ENCODE data around the gene AFF2.

Gene AFF2

DNA sequence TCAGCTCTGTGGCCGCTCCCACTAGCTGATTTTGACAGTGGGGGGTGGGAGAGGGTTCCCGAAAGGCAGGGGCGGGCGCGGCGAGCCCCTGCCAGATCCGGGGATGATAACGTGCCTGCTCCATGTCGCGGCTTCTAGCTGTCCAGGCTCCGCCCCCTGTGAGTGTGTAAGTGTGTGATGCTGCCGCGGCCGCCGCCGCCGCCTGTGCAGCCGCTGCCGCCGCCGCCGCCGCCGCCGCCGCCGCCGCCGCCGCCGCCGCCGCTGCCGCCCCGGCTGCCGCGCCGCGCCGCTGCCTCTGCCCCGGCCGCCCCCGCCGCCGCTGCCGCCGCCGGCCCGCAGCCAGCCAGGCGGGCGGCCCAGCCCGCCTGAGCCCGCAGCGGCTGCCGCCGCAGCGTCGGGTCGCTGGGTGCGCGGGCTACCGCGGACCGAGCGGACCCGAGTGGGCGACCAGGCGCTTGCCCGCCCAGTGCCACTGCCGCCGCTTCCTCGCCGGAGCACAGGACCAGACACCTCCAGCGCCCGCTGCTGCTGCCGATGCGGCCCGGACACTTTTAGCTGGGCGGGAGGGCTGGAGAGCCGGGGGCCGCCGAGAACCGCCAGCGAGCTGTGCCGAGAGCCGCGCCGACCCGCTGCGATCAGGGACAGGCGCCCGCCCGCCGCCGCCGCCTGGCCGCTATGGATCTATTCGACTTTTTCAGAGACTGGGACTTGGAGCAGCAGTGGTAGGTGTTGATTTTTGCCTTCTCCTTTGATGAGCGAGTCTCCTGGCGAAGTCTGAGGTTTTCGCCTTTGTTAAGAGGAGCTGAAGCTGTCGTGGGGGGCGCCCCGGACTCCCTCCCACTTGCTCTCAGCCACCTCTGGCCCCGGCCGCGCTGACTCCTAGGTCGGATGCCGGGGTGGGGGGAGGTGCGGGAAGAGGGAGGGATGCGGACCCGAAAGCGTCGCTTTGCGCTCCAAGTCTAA lies at the start of gene AFF2:
AFF2 (plus strand) TSS at position 195 of the 963 bp plus-strand sequence; CDS start at position 676, 481 bp downstream.
- peak; percentile 71 for DNase-seq

DNA sequence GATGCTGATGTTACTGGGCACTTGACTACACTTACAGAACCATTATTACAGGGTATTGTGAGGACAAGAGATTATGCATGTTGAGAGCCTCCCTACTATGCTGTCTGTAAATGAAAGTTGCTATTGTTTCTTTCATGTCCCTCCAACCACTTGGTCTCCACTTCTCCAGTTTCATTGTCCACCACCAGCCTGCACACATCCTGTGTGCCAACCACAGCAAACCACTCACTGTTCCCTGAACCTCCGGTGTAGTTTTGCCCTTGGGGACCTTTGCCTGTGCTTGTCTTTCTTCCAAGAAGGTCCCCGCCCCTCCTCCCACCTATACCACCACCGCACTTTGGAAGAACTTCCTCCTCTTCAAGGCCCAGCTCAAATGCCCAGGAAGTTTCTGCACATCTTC lies 43.1 kb upstream of the AFF2 start:
- DNase-seq: no peak

DNA sequence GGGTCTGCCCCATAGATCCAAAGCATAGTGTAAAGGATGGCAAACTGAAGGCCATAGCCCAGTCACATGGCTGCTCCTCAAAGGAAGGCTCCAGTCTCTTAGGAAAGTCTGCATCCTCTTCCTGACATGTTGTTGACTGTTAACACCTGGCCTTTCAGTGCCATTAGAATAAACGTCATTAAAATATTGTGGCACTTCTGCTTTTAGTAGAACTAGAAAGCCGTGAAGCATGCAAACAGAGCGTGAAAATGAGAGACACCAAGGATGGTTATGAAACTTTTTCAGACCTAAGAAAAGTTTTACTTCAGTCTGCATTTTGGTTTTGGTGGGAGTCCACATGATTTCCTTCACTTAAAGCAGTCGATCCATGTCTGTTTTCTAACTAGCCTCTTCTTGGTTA lies 41.1 kb upstream of the AFF2 start:
- no peak for DNase-seq

DNA sequence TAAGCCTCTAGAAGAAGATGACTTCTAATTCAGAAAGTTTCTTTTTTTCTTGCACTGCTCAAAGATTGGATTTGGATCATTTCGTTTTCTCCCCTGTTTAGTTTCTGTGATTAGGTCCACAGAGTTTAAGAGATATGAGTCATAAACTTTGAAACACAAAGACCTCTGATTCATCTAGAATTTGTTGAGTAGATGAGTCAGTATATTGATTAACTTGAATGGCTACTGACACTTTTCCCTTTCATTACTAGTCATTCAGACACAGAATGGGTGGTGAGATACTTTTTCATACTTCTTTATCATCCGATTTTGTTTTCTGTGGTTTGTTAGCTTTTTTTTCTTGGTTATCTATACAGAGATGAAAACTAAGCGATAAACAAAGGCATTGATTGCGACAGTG lies 34.1 kb upstream of the AFF2 start:
- DNase-seq: no peak

DNA sequence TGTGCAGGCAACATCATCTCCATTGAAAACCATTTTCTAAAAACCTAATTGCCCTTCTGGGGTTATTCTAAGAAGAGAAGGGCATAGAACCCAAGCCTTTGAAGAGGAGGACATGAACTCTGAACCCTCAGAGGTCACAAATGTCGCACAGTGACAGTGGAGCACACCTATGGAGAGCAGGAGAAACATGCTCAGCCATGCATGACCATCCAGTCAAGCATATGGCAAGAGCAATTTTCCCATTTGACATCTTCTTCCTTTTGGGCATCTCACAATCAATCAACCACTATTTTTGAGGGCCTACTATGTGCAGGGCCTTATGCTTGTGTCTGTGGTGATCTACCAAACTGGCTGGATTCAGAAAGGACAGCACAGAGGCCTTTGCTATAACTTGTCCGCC lies 30.1 kb upstream of the AFF2 start:
- DNase-seq: no peak

DNA sequence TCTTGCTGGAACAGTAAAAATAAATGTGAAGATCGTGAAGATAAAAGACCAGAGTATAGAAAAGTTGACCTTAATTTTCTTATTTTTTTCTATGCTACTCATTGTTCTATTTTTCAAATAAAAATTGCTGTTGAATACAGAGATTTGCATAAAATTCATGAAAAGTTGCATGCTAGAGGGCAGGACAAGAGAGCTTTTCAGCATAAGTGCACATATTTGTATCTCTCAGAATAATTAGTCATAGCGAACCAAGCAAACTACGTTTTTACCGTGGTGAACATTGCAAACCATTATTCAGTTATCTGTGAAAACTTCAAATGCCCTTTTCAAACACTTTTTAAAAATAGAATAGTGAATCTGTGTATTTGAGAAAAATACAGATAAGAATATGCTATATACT lies 26.4 kb upstream of the AFF2 start:
- no peak for DNase-seq

DNA sequence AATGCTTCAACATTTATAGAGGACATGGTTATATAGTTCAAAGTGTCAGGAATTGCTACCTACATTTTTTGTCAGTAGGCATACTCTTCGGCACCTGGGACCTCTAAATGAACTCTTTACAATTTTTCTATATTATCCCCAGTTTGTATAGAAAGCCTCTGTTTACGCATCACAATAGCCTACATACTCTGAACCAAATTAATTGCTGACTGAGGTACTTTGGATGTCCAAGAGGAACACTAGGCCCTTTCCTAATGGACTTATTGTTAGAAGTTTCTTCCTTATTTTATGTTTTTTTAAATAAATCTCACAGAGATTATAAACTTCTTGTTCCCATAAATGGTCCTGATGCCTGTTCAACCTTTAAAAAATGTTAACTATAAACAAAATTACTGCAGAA lies 8.4 kb upstream of the AFF2 start:
- no peak for DNase-seq

DNA sequence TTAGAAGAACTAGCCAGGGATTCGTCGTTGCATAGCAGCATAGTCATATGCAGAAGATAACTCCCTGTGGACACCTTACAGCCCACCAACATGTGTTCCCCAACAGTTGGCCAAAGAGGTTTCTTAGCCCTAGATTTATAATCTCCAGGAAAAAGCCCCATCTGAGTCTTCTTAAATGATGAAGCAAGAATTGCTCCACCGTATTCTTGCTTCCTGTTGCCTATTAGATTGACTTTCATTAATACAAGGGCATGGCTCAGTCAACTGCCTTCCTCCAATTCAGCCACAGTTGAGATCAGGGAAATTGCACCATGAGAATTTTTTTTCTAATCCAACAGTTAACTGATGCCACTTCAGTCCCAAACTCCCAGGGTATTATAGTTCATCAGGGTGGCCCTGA lies 5.2 kb upstream of the AFF2 start:
- no peak for DNase-seq

DNA sequence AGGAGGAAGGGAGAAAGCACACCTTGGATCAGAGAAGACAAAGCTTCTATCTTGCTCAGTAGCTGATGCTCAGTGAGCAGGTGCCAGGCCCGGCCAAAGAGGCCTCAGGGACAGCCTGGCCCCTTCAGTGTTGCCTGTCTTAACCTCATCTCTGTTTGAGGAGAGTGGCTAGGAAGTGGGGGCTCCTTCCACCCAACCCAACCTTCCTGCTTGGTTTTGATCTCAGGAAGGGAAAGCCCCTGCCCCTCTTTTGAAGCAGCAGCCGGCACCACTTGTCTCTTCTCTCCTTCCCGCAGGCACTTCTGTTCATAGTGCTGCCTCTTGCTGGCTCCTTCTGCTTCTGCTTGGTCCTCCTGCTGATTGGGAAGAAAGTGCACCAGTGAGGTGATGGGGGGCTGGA lies 2.4 kb upstream of the AFF2 start:
- DNase-seq: no peak

DNA sequence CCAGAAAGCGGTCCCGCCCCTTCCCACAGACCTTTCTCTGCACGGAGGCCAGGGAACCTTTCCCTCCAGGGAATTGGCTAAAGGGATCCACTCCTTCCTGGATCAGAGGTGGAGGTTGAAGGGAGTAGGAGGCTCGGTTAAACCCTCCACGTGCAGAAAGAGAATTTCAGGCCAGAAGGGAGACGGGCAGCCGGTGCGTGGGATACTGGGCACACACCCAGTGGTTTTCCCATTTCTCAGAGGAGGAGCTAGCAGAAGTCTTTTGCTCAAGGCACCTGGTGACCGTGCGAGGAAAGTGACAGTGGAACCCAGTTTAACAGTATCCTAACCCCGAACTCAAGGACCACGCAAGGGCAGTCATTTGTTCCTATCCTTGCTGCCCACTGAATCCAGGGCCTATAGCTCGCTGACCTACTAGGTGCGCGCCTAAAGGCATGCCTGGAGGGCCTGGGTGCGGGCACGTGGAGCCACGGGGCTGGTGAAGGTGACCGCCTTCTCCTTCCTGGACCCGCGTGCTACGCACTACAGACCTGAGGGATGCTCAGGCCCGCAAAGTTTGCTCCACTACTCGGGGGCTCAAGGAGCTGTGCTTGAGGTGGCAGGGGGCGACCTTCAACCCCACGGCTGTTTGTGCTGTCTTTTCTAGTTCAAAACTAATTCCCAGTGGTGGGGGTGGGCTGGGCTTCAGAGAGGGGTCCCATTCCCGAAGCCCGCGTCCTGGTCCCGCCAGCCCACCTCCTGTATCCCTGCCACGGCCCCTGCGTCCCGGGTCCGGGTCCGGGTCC lies 587 bp upstream of the AFF2 start:
- DNase-seq: no peak

DNA sequence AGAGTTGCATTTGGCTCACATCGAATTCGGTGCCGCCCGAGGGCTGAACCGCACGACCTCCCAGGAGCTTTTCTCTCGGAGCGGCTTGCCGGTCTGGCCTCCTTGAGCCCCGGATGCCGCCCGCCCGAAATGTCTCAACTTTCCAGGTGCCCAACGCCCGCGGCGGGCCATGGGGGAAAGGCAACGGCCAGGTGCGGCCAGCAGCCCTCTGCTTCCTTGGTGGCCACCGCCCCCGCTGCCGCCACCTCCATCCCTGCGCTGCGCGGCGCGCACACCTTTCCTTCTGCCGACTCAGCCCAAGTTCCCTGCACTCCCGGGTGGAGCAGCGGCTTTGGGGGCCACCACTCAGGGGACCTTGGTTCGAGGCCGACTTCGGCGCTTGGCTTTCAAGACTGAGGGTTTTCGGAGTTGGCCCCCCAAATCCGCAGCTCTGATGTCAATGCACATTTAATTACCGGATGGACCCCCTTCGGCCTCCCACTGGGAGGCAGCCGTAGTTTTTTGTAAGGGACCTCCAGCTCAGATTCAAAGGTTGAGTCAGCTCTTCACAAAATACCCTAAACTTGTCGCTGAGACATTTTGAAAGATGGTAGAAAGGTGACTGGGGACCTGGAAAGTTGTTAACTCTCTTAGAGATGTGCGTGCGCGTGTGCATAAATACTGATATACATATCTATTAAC lies 1.1 kb downstream of the AFF2 start:
- DNase-seq: no peak

DNA sequence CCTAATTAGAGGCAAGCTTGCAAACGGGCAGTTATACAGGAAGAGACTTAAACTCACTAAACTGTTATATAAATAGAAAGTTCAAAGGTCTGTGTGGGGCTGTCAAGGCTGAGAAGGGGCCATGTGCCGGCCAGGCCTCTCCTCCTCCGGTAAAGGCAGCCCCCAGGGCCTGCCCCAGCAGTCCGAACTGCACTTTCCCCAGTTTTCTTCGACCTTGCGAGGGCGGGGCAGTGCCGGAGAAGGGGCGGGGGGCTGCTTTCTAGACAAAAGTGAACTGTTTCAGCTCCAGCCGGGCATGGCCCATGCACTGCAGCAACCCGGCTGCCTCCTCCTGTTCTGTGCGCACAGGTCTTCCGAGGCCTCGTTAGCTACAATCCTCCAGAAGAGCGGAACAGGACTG lies 4.1 kb downstream of the AFF2 start:
- DNase-seq: peak; percentile 48

DNA sequence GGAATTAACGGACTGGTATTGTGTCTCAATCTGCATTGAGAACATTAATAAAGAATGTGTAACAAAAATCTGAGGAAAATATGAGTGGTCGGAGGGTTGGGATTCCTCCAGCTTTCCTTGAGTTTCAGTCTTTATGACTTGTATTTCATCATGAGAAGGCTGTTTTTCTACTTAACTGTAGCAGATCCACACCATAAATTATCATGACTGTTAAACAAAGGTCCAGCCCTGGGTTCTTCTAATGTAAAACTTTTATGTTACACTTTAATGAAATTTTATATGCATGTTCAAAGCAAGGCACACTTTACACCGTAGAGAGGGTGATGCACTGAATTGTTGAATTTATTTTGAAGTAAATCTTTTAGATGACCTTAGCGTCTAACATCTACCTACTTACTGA lies 7.0 kb downstream of the AFF2 start:
- no peak for DNase-seq

DNA sequence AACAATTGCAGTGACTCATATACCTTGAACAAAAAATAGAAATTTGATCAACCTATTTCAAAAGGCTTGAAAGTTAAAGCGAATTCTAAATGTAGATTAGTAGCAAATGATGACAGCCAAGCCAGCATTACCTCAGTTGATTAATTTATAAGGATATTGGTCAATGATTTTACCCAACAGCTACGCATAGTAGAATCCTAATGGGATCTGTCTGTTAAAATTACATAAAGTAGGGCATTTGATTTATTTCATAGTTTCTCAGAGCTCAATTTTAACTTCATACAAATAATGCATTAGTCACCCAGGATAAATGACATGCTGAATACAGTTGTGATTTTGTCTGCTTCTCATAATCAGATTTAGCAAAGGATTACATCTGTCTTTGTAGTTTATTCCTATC lies 12.0 kb downstream of the AFF2 start:
- DNase-seq: no peak

DNA sequence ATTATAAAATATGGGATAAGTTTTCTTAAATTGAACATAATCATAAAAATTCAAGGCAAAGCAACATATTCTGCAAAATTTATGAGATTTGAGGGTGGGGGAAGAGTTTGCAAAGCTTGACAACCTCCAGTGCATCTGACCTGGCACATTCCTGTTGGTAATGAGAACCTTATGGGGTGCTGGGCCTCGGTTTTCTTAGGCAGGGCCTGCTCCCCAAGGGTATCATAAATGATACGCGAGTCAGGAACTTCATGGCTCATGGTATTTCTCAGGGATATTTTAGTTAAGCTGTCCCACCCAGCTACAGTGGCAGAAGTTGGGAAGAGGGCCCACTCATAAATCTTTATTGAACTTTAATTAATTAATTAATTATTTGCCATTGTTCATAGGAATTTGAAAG lies 13.2 kb downstream of the AFF2 start:
- no peak for DNase-seq

DNA sequence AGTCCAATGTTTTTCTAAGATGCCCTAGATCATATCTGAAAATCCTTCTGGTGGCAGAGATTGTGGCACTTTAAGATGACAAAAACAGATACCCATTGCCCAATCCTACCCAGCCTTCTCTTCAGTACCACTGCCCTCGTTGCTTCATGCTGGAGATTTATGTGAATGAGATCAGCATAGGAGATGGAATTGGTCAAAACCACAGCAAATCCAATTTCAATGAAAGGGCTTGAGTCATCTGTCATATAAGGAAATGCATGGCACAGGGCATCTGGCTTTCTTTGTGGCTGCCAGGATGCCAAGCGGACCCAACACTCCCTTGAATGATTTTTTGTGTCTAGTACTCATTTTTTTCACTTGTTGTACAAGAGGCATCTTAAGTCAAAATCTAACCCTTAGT lies 16.8 kb downstream of the AFF2 start:
- DNase-seq: no peak

DNA sequence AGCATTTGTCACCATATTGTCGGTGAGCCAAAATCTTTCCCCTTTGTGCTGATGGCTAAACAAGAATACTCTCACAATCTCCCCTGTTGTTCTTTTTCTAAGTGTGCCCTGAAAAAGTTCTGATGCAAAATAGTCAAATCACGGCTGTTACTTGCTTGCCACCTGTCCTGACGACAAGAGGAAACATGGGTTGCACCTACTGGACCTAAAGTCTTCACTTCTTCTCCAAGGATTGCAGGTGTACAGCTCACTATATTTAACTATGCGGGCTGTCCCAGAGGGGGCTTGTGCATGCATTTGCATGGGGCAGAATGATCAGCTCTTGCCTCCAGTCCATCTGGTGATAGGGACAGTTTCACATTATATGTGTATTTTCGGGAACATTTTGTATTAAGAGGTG lies 21.6 kb downstream of the AFF2 start:
- no peak for DNase-seq

DNA sequence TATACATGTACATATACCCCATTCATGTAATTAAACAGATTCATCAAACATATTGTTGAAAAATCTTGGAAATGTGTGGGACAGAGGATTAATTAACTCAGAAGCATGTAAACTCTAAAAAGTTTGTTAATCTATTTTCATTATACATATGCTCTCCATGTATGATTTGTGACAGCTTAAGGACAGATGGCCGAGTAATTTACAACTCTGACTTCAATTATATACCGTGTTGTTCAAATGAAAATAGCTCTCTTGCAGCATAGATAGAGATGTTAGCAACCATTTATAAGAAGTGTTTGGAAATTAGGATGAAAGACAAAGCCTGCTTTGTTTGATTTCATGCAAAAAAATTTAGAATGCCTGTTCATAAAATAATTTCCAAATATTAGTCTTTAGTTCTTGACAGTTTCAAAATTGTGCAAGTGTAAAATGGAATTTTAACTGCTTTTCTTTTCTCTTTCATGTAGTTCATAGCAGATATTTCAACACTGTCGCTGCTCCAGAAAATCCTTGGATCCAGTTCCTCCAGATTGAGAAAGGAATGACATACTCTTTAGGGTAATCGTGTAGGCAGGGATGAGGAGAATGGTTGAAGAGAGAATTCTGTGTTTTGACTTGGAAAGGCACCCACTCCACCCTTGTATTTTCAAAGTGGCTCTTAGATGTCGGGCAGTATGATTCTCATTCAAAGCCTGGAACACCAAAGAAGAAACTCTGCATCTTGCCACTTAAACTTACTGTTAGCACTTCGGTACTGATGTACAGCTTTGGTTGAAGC lies 23.1 kb downstream of the AFF2 start:
- DNase-seq: no peak

DNA sequence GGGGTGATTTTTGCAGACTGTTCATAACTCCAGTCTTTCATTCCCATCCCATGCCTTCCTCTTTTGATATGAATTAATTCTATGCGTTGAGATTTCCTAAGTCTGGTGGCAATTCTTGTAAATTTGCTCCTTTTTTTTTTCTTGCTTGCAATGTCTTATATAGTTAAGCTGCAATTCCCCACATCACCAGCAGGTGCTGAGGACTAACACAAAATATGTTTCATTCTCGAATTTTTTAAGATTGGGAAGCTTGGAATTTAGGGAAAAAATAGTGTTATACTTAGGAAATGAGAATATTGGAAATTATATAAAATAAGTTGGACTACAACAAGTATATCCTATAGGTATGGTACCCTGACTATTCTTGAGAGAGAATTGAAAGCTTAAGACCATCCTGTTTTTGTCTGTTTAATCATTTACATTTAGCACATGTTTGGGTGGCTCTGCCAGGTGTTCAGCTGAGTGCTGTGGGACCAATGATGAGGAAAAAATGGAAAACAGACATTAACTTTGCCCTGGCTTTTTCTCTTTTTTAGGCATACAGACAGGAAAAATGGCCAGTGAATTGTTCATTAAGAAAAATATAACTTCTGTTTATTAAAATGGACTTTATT lies 30.2 kb downstream of the AFF2 start:
- DNase-seq: no peak

DNA sequence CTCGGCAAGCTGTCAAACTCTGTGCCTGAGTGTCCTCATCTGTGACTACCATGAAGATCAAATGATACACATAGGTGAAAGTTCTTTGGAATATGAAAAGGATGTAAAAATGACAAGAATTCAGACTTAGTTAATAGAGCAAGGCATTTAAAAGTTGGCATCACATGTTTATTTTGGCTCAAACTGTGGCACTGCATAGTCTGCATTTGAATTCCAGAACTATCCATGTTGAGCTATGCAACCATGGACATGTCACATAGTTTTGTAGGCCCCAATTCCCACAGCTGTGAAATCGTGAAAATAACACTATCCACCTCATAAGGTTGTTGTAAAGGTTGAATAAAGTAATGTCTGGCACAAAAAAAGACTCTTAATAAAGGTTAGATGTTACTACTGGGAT lies 33.9 kb downstream of the AFF2 start:
- no peak for DNase-seq

DNA sequence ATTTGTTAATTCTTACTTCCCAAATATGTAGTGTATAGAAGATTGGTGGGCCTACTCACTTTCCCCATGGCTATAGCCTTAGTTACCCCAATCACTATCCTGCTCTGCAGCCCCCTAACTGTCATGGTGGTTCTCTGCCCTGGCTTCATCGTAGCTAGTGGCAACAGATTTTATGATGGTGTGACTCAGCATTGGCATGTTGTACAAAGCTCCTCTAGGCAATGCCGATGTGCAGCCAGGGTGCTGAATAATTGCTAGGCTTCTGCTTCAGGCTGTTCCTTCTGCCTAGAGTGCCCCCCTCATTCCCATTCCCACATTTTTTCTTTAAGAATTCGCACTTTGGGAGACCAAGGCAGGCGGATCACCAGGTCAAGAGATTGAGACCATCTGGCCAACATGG lies 35.2 kb downstream of the AFF2 start:
- DNase-seq: no peak

DNA sequence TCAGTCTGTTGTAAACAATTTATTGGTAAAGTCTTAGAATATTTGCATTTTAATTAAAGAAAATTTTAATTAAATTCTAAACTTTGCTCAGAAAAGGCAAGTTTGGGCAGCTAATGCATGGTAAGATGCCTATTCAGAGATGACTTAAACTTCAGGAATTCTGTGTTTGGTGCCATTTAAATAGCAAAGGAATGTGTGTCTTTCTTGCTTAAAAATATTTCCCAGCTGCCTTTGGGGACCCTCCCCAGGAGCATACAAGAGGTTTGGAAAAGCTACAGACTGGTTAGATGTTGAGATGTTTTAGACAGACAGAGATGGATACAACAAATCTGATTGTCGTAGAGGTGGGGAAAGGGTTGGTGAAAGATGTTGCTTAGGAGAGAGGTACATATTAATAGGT lies 36.5 kb downstream of the AFF2 start:
- no peak for DNase-seq

All from eye (tissue), 1 donor.